Mucosa of stomach (tissue), 1 donor: Measurements from ENCODE around the gene SLC39A12.

Experiments used
- H3K27me3 ChIP-seq: one replicate; pipeline ENCODE4 v1.7.0; 2013; ENCODE audit warnings: mild to moderate bottlenecking, low read length; ENCODE audit not compliant: control insufficient read depth, insufficient read depth
- H3K36me3 ChIP-seq: one replicate; pipeline ENCODE4 v1.7.0; 2013; ENCODE audit warnings: low read length; ENCODE audit not compliant: control insufficient read depth, insufficient read depth
- H3K4me1 ChIP-seq: one replicate; pipeline ENCODE4 v1.7.0; 2013; ENCODE audit warnings: mild to moderate bottlenecking, low read length; ENCODE audit not compliant: control insufficient read depth, insufficient read depth
- H3K4me3 ChIP-seq: one replicate; pipeline ENCODE4 v1.7.0; 2013; ENCODE audit warnings: low read length
- H3K9ac ChIP-seq: one replicate; pipeline ENCODE4 v1.7.0; 2013; ENCODE audit warnings: mild to moderate bottlenecking, low read length, moderate library complexity
- H3K9me3 ChIP-seq: one replicate; pipeline ENCODE4 v1.7.0; 2013; ENCODE audit warnings: mild to moderate bottlenecking, low read length, moderate library complexity; ENCODE audit not compliant: control insufficient read depth
- donor health status: Pancreatic carcinoma.

The SLC39A12 gene

GRCh38 chr10:17980846-17981565, 29.3 kb downstream of the SLC39A12 start:
- H3K4me3 ChIP-seq, result no peak overlapping the region
- no peaks in the 10 kb centered on the region for H3K9me3 ChIP-seq

GRCh38 chr10:17981766-17982380, 30.2 kb downstream of the SLC39A12 start:
- no peaks in the 10 kb centered on the region for H3K36me3 ChIP-seq
- H3K4me1 ChIP-seq, result no peaks in the 10 kb centered on the region
- no peaks in the 10 kb centered on the region for H3K9me3 ChIP-seq
- no peak overlapping the region for H3K4me3 ChIP-seq
- H3K9ac ChIP-seq, result no peak overlapping the region
- no peaks in the 10 kb centered on the region for H3K27me3 ChIP-seq

More at GRCh38 chr10:17980846-17981565, 29.3 kb downstream of the SLC39A12 start:
- no peaks in the 10 kb centered on the region for H3K36me3 ChIP-seq
- H3K27me3 ChIP-seq, result no peaks in the 10 kb centered on the region
- H3K9ac ChIP-seq, result no peak overlapping the region
- H3K4me1 ChIP-seq, result no peaks in the 10 kb centered on the region

GRCh38 chr10:17984056-17984455, 32.3 kb downstream of the SLC39A12 start:
- H3K9ac ChIP-seq, result no peak overlapping the region

GRCh38 chr10:17984563-17984962, 32.8 kb downstream of the SLC39A12 start:
- H3K36me3 ChIP-seq, result no peaks in the 10 kb centered on the region
- no peak overlapping the region for H3K4me3 ChIP-seq
- H3K9me3 ChIP-seq, result no peaks in the 10 kb centered on the region
- no peaks in the 10 kb centered on the region for H3K4me1 ChIP-seq
- H3K27me3 ChIP-seq, result no peaks in the 10 kb centered on the region
- H3K9ac ChIP-seq, result no peak overlapping the region

More at GRCh38 chr10:17984056-17984455, 32.3 kb downstream of the SLC39A12 start:
- Histone ChIP-seq H3K36me3 (no peaks in the 10 kb centered on the region), H3K4me3 (no peak overlapping the region), H3K27me3 (no peaks in the 10 kb centered on the region), H3K4me1 (no peaks in the 10 kb centered on the region), H3K9me3 (no peaks in the 10 kb centered on the region)

GRCh38 chr10:17989908-17990767, 38.4 kb downstream of the SLC39A12 start:
- no peaks in the 10 kb centered on the region for H3K36me3 ChIP-seq
- no peaks in the 10 kb centered on the region for H3K4me1 ChIP-seq
- no peak overlapping the region for H3K4me3 ChIP-seq
- no peaks in the 10 kb centered on the region for H3K9me3 ChIP-seq
- no peak overlapping the region for H3K9ac ChIP-seq
- H3K27me3 ChIP-seq, result no peaks in the 10 kb centered on the region

GRCh38 chr10:17992266-17992665, 40.5 kb downstream of the SLC39A12 start:
- no peaks in the 10 kb centered on the region for H3K36me3 ChIP-seq
- no peaks in the 10 kb centered on the region for H3K4me1 ChIP-seq
- H3K4me3 ChIP-seq, result no peak overlapping the region
- no peaks in the 10 kb centered on the region for H3K27me3 ChIP-seq
- H3K9me3 ChIP-seq, result no peaks in the 10 kb centered on the region
- no peak overlapping the region for H3K9ac ChIP-seq

- Histone ChIP-seq H3K9me3 (no peaks in the 10 kb centered on the region), H3K4me3 (no peak overlapping the region), H3K27me3 (no peaks in the 10 kb centered on the region), H3K4me1 (no peaks in the 10 kb centered on the region), H3K36me3 (no peaks in the 10 kb centered on the region), H3K9ac (no peak overlapping the region)
Measured at GRCh38 chr10:17993361-17993760, 41.6 kb downstream of the SLC39A12 start.

- no peaks in the 10 kb centered on the region for H3K9me3 ChIP-seq
- no peaks in the 10 kb centered on the region for H3K4me1 ChIP-seq
- no peak overlapping the region for H3K4me3 ChIP-seq
- no peaks in the 10 kb centered on the region for H3K27me3 ChIP-seq
- H3K36me3 ChIP-seq, result no peaks in the 10 kb centered on the region
- no peak overlapping the region for H3K9ac ChIP-seq
Measured at GRCh38 chr10:18000601-18001000, 48.9 kb downstream of the SLC39A12 start.

- H3K27me3 ChIP-seq, result no peaks in the 10 kb centered on the region
- no peaks in the 10 kb centered on the region for H3K36me3 ChIP-seq
- no peaks in the 10 kb centered on the region for H3K4me1 ChIP-seq
- H3K4me3 ChIP-seq, result no peak overlapping the region
- H3K9ac ChIP-seq, result no peak overlapping the region
- H3K9me3 ChIP-seq, result no peaks in the 10 kb centered on the region
Measured at GRCh38 chr10:18005445-18005780, 53.7 kb downstream of the SLC39A12 start.

GRCh38 chr10:18005781-18006456, 54.2 kb downstream of the SLC39A12 start:
- H3K4me3 ChIP-seq, result no peak overlapping the region
- no peaks in the 10 kb centered on the region for H3K9me3 ChIP-seq
- H3K4me1 ChIP-seq, result no peaks in the 10 kb centered on the region
- no peaks in the 10 kb centered on the region for H3K27me3 ChIP-seq
- H3K9ac ChIP-seq, result no peak overlapping the region
- H3K36me3 ChIP-seq, result no peaks in the 10 kb centered on the region

- Histone ChIP-seq H3K9me3 (no peaks in the 10 kb centered on the region), H3K4me3 (no peak overlapping the region), H3K9ac (no peak overlapping the region), H3K4me1 (no peaks in the 10 kb centered on the region), H3K27me3 (no peaks in the 10 kb centered on the region), H3K36me3 (no peaks in the 10 kb centered on the region)
Measured at GRCh38 chr10:18008986-18009385, 57.3 kb downstream of the SLC39A12 start.
